Osteoblast (primary cell): ENCODE measurements around the gene ZNF750. TPM values are rescaled to one million over a fixed set of nuclear protein-coding genes. Genes with fewer than 3 reads are reported as not detected.

ENCODE experiments used
- DNase-seq: peaks from one replicate; pipeline ENCODE4 v3.0.0; 2011; ENCODE audit warnings: low spot score, mixed read lengths; ENCODE audit not compliant: insufficient read length; ENCODE audit errors: missing footprints
- H2AFZ ChIP-seq: 2 replicates; pipeline ENCODE4 v1.6.0; 2011; ENCODE audit warnings: mild to moderate bottlenecking, low read length
- H3K27ac ChIP-seq: 2 replicates; pipeline ENCODE4 v1.5.1; 2011; ENCODE audit warnings: mild to moderate bottlenecking, low read depth, low read length, moderate library complexity
- H3K27me3 ChIP-seq: 2 replicates; pipeline ENCODE4 v1.6.0; 2012; ENCODE audit warnings: mild to moderate bottlenecking, control low read depth, inconsistent platforms, low read length, moderate library complexity; ENCODE audit not compliant: insufficient read depth
- H3K36me3 ChIP-seq: 2 replicates; pipeline ENCODE4 v1.5.1; 2011; ENCODE audit warnings: mild to moderate bottlenecking, low read length, control low read depth, moderate library complexity; ENCODE audit not compliant: insufficient read depth
- H3K4me1 ChIP-seq: 2 replicates; pipeline ENCODE4 v1.5.1; 2011; ENCODE audit warnings: mild to moderate bottlenecking, low read length, control low read depth, moderate library complexity; ENCODE audit not compliant: insufficient read depth
- H3K4me2 ChIP-seq: 2 replicates; pipeline ENCODE4 v1.6.0; 2011; ENCODE audit warnings: mild to moderate bottlenecking, low read length; ENCODE audit not compliant: insufficient read depth
- H3K4me3 ChIP-seq: fragments of 200-600 bp; sonication (generic); 3 replicates; pipeline ENCODE4 v1.5.1; 2012; ENCODE audit warnings: mild to moderate bottlenecking, low read length, inconsistent platforms; ENCODE audit not compliant: insufficient read depth
- H3K79me2 ChIP-seq: 2 replicates; pipeline ENCODE4 v1.6.0; 2012; ENCODE audit warnings: mild to moderate bottlenecking, low read length, control low read depth, inconsistent platforms; ENCODE audit not compliant: insufficient read depth
- H3K9me3 ChIP-seq: 2 replicates; pipeline ENCODE4 v1.5.1; 2011; ENCODE audit warnings: low read depth, low read length, control low read depth
- H4K20me1 ChIP-seq: 2 replicates; pipeline ENCODE4 v1.6.0; 2012; ENCODE audit warnings: mild to moderate bottlenecking, low read length, control low read depth; ENCODE audit not compliant: insufficient read depth
- CTCF ChIP-seq: IDR thresholded peaks from 2 replicates; pipeline ENCODE4 v1.5.1; 2011; ENCODE audit warnings: mild to moderate bottlenecking, low read depth, low read length, moderate library complexity; ENCODE audit errors: extremely low read depth
- total RNA-seq: library from RNA; depleted of rRNA; stranded (reverse); fragments of >200 nt; gene quantifications from 2 replicates; pipeline ENCODE4 v1.2.3, GENCODE V29; 2012

Gene ZNF750
- total RNA-seq, 1 donor = not detected

DNA sequence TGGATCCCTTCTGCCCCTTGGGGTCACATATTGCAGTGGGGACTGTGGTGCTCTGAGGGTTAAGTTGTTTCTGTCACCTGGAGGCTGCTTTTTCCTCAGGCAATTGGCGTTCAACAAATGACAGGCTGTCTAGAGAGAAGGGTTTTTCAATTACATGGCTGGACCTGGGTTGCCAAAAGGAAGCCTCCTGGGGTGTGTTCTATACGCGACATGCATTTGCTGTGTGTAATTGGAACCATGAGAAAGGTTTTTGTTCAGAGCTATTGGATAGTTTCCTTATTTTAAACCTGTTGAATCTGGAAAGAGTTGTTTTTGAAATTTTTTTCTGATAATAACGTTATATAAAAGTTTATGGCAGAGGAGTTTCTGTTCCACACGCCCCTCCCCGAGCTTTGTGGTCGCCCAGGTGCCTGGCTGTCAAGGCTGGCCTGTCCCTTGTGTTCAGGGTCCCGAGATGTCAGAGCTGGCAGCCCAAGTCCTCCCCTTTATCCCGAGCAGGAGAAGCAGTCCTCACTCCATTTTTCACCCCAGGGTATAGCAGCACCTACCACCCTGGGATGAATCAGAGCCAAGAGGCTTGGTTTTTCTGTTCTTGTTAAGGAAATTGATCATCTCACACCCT is 26.1 kb upstream of the ZNF750 start:
- Histone ChIP-seq H3K9me3 (no peaks in the 10 kb centered on the region), H4K20me1 (no peaks in the 10 kb centered on the region), H3K4me3 (no peak overlapping the region), H3K79me2 (peaks cover 28% of the 10 kb centered on the region), H3K27me3 (no peaks in the 10 kb centered on the region), H3K36me3 (peaks cover 7% of the 10 kb centered on the region), H2AFZ (no peak overlapping the region), H3K4me2 (no peak overlapping the region), H3K27ac (peak overlapping the region; percentile 70), H3K4me1 (peaks cover 20% of the 10 kb centered on the region)
- peak; percentile 38 for DNase-seq
- TF ChIP-seq CTCF = no peak

GRCh38 chr17:82865274-82865673 is 25.5 kb upstream of the ZNF750 start:
- no peaks in the 10 kb centered on the region for H4K20me1 ChIP-seq
- H2AFZ ChIP-seq = no peak overlapping the region
- no peak overlapping the region for H3K4me2 ChIP-seq
- H3K4me1 ChIP-seq = peaks cover 24% of the 10 kb centered on the region
- no peak for TF ChIP-seq CTCF
- DNase-seq = peak; percentile 60
- H3K27me3 ChIP-seq = no peaks in the 10 kb centered on the region
- H3K79me2 ChIP-seq = peaks cover 32% of the 10 kb centered on the region
- no peaks in the 10 kb centered on the region for H3K9me3 ChIP-seq
- H3K4me3 ChIP-seq = no peak overlapping the region
- H3K27ac ChIP-seq = no peak overlapping the region
- H3K36me3 ChIP-seq = peaks cover under 1% of the 10 kb centered on the region

GRCh38 chr17:82864713-82865248 is 25.0 kb upstream of the ZNF750 start:
- Histone ChIP-seq H4K20me1 (no peaks in the 10 kb centered on the region), H2AFZ (no peak overlapping the region), H3K4me3 (no peak overlapping the region), H3K36me3 (no peaks in the 10 kb centered on the region), H3K4me2 (no peak overlapping the region), H3K79me2 (peaks cover 32% of the 10 kb centered on the region), H3K9me3 (no peaks in the 10 kb centered on the region), H3K27me3 (no peaks in the 10 kb centered on the region), H3K4me1 (peaks cover 29% of the 10 kb centered on the region), H3K27ac (peak overlapping the region; percentile 17)
- peak; percentile 23 for DNase-seq
- no peak for TF ChIP-seq CTCF

DNA sequence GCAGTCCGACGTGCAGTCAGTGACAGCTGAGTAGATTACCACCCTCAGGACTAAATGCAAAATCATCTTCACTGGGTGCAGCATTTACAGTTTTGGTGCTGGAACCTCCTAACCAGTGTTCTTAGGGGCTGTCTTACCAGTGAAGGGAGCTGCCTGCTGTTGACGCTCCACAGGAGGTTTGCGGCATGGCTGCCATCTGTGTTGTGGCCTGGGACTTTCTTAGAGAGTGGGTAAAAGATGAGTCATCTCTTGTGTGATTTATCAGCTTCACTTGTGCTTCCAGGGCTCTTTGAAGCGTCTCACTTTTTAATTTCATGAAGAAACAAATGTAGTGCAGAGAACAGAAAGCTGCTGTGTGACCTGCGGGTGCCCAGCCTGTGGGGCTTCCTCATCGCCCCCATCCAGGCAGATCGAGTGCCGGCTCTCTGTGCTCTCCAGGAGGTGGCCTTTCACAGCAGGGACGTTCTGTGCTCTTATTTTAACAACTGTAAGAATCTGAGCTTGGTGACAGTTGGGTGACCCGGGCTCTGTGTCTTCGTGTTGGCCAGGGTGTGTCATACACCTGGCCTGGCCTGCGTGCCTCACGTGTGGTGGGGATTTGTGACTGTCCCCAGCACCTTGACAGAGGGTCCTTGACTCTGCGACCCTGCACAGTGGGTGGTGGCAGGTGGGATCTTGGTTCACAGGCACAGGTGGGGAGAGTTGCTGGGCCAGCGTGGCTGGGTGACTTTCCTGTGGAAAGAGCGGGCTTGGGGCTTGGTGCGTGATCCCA is 24.3 kb upstream of the ZNF750 start:
- Histone ChIP-seq H3K4me3 (no peak overlapping the region), H3K4me1 (peaks cover 33% of the 10 kb centered on the region), H3K79me2 (peaks cover 32% of the 10 kb centered on the region), H2AFZ (peak overlapping the region; percentile 50), H3K9me3 (no peaks in the 10 kb centered on the region), H3K27me3 (no peaks in the 10 kb centered on the region), H3K27ac (peak overlapping the region; percentile 17), H3K4me2 (peak overlapping the region; percentile 34), H3K36me3 (no peaks in the 10 kb centered on the region), H4K20me1 (no peaks in the 10 kb centered on the region)
- DNase-seq = peak; percentile 96
- no peak for TF ChIP-seq CTCF
